GM13977 (cell line): ENCODE data around the gene KCNK17.
A peak's percentile ranks its signal among the peaks of the same experiment; 100 is the strongest.

Experiments used
- DNase-seq: peaks from one replicate; pipeline ENCODE4 v3.0.0; 2012; ENCODE audit warnings: low spot score
- CTCF ChIP-seq: IDR thresholded peaks from 2 replicates; pipeline ENCODE4 v1.5.1; 2012; ENCODE audit warnings: mild to moderate bottlenecking, control low read depth; ENCODE audit not compliant: insufficient read depth; ENCODE audit errors: extremely low read depth, missing control alignments
- in situ Hi-C: fragments of 300-500 bp; cut with MboI; formaldehyde crosslinking; loops from one replicate; pipeline ENCODE4 v1.12.0; 2022; ENCODE audit warnings: low sequenced_read_pairs, low pct_unique_long_range_greater_than_20kb, mixed read lengths, inconsistent platforms; ENCODE audit not compliant: unreplicated experiment

KCNK17 gene

GRCh38 chr6:39353698-39354315, 39.6 kb upstream of the KCNK17 start:
- TF ChIP-seq CTCF: no peak
- in situ Hi-C loops: no loop called here
- no peak for DNase-seq

- in situ Hi-C loops: no loop called here
- DNase-seq: no peak
Measured at GRCh38 chr6:39350723-39351505, 36.7 kb upstream of the KCNK17 start.

GRCh38 chr6:39348740-39349139, 34.5 kb upstream of the KCNK17 start:
- DNase-seq: no peak
- TF ChIP-seq CTCF: no peak
- in situ Hi-C loops: no loop called here

More at GRCh38 chr6:39350723-39351505, 36.7 kb upstream of the KCNK17 start:
- TF ChIP-seq CTCF: no peak

- DNase-seq: peak; percentile 87
- peak; percentile 88 for TF ChIP-seq CTCF
- in situ Hi-C loops: no loop called here
Measured at GRCh38 chr6:39347906-39348585, 33.8 kb upstream of the KCNK17 start.

GRCh38 chr6:39347206-39347605, 33.0 kb upstream of the KCNK17 start:
- DNase-seq: no peak
- TF ChIP-seq CTCF: no peak
- in situ Hi-C loops: no loop called here

GRCh38 chr6:39344821-39345280, 30.6 kb upstream of the KCNK17 start:
- in situ Hi-C loops: no loop called here
- no peak for TF ChIP-seq CTCF
- no peak for DNase-seq
